GM19467 (cell line): ENCODE measurements around the gene CPA1.

Experiments
- ATAC-seq: cut with Tn5 transposase; IDR thresholded peaks from one replicate; pipeline ENCODE4 v1.9.1; 2021; ENCODE audit warnings: mild to moderate bottlenecking, moderate library complexity; ENCODE audit not compliant: unreplicated experiment

Gene CPA1

DNA sequence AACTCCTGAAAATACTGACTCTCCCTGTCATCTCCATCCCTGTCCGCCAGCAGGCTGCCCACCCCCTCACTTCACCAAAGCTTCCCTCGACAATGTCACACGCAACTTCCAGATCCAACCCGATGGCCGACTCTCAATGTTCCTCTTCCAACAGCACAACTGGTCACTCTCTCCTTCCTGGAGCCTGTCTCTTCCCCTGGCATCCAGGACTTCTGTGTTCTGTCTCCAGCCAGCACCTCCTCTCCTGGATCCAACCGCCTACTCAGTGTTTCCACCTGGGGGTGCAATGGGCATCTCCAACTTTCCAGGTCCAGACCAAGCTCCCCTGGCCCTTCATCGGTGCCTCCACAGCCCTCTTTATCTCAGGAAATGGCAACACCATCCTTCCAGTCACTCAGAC lies 27.1 kb upstream of the CPA1 start:
- ATAC-seq = no peak

DNA sequence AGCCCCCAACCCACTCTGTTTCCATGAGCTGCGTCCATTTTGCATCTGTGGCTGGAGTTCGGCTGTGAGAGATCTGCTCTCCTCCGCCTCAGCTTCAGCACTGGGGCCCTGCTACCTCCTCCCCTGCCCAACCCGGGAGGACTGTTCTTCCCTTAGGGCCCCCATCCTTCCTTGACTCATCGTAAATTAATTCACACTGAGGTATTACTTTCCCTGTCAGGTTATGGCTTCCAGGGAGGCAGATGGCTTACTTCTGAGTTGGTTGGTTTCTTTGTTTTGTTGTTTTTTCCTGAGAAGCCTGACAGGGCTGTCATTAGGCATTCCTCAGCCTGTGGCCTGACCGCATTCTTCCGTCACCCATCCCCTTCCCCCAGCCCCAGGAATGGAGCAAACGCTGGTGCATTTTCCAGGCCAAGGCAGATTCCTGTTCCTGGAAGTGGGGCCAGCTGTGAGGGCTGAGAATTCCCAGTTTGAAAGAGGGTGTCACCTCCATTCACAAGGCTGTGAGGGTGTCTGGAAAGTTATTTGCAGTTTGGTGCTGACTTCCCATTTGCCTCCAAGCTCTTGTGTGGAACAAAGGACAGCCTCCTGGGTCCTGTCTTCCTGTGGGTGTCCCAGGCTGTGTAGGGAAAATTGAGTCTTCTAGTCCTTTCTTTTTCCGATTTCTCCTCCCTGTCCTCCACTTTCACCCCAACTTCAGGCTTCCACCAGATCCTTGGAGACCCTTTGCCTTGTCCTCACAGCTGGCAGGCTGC lies 24.0 kb upstream of the CPA1 start:
- no peak for ATAC-seq

GRCh38 chr7:130356876-130357611 lies 23.2 kb upstream of the CPA1 start:
- ATAC-seq = no peak

GRCh38 chr7:130358471-130358870 lies 21.8 kb upstream of the CPA1 start:
- no peak for ATAC-seq

GRCh38 chr7:130359276-130359857 lies 20.9 kb upstream of the CPA1 start:
- ATAC-seq = no peak

DNA sequence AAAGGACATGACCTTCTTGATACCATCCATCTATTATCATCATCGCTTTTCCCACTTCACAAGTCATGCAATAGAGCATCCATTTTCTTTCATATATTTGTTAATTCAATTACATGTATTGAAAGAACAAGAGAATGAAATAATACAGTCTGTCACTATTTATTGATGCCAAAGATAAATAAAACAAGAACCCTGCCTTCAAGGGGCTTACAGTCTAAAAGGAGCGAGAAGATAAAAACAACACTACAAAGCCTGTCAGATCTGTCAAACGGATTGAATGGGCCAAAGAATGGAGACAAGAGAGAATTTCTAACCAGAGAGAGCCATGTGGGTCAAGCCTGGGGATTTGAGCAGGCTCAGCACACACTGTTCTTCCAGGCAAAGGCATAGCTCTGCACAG lies 19.8 kb upstream of the CPA1 start:
- ATAC-seq = no peak

DNA sequence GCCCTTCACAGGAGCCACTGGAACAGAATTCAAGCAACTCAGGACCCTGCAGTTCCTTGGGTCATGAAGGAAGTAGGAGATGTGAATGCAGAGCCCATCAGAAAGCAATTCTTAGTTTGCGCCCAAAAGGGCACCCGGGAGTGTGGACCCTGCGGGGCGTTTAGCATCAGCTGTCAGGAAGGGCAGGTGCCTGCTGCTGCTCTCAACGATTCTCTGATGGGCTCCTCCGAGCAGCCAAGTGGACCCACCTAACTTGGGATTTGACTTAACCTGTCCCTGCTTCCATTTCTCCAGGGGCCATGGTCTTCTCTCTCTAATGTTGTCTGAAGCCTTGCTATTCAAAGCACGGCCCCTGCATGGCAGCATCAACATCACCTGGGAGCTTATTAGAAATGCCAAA lies 18.6 kb upstream of the CPA1 start:
- no peak for ATAC-seq

DNA sequence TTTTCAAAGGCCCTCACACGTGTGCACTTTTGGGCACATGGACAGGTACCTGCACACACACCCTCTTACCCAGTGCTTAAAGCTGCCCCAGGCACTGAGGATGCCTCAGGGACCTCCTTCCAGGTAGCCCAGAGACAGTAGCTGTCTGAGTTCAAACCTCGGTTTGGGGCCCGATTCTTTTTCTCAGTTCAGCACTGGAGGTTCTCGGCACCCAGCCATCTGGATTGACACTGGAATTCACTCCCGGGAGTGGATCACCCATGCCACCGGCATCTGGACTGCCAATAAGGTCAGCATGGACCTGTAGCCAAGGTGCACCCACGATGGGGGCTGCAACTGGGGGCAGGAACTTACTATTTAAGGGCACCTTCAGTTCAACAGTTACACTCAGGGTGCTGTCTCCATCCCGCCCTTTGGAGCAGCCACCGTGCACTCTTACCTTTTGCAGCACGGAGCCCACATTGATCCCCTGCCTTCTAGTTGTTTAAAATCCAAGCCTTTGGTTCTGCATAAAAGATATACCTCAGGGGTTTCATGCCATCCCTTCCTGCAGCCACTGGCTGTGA lies 18.0 kb upstream of the CPA1 start:
- no peak for ATAC-seq

DNA sequence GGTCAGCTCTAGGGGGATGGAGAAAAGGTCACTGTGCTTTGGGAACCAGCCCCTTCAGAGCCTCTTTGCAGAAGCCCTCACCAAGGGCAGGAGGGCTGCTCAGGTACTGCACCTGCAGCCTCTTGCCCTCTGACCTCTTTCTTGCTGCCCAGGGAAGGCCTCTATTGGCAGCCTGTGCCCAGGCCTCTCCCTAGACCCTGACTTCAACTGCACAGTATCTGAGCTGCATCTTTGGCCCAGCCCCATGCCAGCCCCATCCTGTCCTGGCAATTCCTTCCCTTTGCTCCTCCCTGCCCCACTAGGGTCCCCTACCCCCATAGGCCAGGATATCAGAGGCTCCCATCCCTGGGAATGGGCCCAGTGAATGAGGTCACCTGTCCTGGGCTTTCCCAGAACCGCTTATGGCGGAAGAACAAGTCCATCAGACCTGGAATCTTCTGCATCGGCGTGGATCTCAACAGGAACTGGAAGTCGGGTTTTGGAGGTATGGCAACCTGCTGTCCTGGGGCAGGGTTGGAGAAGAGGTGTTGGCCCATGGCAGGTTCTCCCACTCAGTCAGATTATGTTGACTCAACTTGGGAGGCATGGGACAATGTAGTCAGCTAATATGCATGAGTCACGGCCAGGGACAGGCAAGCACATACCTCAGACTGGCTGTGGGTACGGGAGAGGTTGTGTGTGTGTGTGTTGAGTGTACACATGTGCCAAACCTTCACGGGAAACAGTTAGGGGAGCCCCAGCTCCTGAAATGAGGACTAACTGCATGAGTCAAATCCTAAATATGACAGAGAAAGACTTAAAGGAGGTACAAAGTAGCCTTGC lies 17.1 kb upstream of the CPA1 start:
- no peak for ATAC-seq

DNA sequence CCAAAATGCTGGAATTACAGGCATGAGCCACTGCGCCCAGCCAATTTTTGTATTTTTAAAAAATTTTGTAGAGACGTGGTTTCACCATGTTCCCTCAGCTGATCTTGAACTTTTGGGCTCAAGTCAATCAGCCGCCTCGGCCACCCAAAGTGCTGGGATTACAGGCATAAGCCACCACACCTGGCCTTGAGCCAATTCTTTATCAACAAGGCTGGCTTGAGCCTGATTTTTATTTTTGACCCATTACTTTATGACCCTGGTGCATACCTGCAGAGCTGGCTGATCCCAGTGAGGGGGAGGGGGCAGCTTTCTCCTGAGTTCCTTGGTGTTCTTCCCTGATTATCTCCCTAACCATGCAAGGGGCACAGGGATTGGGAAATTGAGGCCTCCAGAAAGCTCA lies 15.8 kb upstream of the CPA1 start:
- ATAC-seq = no peak

DNA sequence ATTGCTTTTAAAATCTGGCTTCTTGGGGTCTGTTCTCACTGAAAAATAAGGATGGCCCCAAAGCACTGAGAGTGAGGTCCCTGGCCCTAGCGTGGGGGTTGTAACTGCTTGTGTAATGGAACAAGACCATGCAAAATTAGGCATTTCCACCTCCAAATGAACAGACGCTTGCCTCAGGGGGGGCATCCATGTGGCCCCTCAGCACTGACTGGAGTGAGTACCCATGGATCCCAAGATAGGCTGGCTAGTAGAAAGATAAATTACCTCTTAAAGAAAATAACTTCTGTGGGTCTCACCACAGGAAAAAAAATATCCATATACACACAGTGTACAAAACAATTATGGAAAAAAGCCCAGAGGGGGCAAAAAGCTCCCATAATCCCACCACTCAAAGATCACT lies 15.2 kb upstream of the CPA1 start:
- ATAC-seq = no peak

DNA sequence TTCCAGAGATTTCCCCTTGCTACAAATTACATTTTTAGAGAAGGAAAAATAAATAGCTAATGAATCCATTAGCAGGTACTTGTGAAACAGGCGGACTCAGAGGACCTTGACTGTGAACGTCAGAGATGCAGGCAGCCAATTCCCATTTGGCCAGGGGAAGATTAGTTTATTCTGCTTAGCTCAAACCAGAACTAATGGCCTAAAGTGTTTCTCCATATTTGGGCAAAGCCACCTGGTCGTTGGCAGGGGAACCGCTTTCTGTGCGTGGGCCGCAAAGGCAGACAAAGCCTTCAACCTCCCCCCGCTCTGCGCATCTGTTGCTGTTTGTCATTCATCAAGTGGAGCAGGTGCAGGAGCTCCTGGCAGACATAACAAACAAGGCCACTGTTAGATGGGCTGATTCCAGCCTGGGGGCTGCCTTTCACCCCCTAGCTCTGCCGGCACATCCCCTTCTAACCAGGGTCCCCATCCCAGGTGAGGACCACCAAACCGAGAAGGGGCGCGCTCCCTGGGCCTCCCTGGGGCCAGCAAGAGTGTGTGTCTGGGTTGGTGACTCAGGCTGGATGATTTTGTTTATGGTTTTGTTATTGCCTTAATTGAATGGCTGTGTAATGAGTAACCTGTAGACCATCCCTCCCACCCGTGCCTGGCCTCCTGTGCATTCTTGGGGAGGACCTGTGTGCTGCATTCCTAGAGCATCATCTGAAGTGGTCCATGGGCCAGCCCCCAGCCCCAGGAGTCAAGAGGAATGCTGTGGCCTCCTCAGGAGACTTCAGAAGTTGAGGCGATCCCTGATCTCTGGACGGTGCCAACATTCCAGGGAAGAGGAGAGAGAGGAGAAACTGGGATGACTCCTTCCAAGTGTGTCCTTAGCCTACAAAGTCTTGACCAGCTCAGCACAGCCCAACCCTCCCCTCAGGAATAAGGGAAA lies 14.5 kb upstream of the CPA1 start:
- no peak for ATAC-seq

GRCh38 chr7:130366564-130366963 lies 13.7 kb upstream of the CPA1 start:
- ATAC-seq = no peak

DNA sequence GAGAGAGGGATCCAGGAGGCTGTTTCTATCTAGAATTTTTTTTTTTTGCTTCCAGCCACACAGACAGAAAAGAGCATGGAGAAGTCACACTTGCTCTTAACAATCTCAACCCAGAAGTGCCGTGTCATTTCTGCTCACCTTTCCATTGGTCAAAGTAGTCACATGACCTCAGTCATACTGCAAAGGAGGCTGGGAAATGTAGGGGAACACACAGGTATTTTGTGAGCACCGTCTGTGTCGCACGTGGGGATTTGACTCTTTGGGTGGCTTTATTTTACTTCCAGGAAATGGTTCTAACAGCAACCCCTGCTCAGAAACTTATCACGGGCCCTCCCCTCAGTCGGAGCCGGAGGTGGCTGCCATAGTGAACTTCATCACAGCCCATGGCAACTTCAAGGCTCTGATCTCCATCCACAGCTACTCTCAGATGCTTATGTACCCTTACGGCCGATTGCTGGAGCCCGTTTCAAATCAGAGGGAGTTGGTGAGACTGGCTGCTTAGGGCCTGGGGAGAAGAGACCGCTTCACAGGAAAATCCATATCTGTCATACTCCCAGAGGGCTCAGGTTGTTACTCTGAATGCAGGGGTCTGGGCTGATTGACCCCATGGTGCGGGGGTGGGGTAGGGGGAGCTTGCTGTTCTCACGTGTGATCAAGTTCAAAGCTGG lies 13.1 kb upstream of the CPA1 start:
- ATAC-seq = no peak

GRCh38 chr7:130367836-130368746 lies 12.2 kb upstream of the CPA1 start:
- no peak for ATAC-seq

- no peak for ATAC-seq
Observed at GRCh38 chr7:130369110-130369711, 11.1 kb upstream of the CPA1 start.

DNA sequence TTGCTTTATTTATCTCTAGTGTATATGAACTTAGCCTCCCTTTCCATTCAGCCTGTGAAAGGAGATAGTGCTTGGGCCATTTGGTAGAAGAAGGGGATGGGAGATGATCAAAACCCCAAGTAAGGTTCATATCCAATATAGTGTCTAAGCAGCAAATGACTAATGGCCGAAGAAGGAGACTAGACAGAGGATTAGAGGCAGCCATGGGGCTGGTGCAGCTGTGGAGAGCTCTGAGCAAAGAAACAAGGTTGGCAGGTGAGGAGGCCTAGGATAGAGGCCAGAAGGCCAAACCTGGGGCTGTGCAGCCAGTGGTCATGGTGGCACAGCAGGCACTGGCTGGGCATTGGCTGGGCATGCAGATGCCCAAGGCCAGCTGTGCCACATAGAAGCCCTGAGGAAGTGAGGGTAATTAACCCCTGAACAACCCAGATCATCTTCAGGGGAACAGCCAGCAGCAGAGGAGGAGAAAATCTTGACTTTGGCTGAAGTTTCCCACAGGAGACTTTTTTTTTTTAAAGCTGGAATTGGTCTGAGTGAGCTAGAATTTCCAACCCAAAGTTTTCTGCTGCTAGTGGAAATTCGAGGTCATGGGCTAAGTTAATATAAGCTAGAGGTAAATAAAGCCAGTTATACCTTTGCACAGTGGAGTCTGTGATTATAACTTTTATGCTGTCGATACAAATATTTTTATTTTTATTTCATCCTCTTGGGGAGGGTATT lies 10.3 kb upstream of the CPA1 start:
- no peak for ATAC-seq
